Thyroid gland (tissue), 4 donors: ENCODE results near the gene AK2.

Experiments
- POLR2A ChIP-seq, 2 donors: fragments of 450-650 bp; IDR thresholded peaks; one replicate each; pipeline ENCODE4 v1.6.1; 2017; ENCODE audit warnings: antibody characterized with exemption in 2 of 2, mild to moderate bottlenecking in 2 of 2, moderate library complexity in 1 of 2
- TF ChIP-seq, protein P1 (sequence below), 6 experiments: fragments of 200-600 bp in 3 of 6; fragments of 450-650 bp in 3 of 6; sonication (generic) in 3 of 6; IDR thresholded peaks; one replicate each; pipeline ENCODE4 v1.5.1; 2016 to 2019; ENCODE audit warnings: antibody characterized with exemption in 6 of 6, mild to moderate bottlenecking in 2 of 6, inconsistent platforms in 1 of 6, moderate library complexity in 1 of 6

DNA sequence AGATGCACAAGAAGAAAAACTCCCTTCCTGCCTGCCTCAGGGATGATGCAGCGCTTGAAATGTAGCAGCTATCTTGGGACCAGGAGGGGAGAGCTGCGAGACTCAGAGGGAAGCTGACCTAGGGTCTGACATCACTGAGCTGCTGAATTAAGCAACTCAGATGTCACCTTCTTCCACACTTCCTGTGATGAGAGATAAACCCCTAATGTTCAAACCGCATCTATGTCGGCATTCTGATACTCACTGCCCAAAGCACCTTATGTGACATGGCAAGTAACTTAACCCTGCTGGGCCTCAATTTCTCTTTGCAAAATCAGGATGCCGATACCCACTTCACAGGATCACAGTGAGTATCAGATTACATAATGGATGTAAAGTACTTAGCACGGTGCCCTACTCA lies 9.1 kb upstream of the AK2 start:
- TF ChIP-seq, protein P1, sequence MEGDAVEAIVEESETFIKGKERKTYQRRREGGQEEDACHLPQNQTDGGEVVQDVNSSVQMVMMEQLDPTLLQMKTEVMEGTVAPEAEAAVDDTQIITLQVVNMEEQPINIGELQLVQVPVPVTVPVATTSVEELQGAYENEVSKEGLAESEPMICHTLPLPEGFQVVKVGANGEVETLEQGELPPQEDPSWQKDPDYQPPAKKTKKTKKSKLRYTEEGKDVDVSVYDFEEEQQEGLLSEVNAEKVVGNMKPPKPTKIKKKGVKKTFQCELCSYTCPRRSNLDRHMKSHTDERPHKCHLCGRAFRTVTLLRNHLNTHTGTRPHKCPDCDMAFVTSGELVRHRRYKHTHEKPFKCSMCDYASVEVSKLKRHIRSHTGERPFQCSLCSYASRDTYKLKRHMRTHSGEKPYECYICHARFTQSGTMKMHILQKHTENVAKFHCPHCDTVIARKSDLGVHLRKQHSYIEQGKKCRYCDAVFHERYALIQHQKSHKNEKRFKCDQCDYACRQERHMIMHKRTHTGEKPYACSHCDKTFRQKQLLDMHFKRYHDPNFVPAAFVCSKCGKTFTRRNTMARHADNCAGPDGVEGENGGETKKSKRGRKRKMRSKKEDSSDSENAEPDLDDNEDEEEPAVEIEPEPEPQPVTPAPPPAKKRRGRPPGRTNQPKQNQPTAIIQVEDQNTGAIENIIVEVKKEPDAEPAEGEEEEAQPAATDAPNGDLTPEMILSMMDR (IDR thresholded peaks at IDR 0.05) = no peak
- TF ChIP-seq POLR2A (IDR thresholded peaks at IDR 0.05) = no peak
